DMS53 treated with DMSO at 0.1 percent for 48 hours (cell line): ENCODE measurements around the gene GABPB1.

Experiments used
- DNase-seq: peaks from one replicate; lab custom pipeline; 2025; ENCODE audit not compliant: unreplicated experiment; lab: John Stamatoyannopoulos, UW

GABPB1 gene

DNA sequence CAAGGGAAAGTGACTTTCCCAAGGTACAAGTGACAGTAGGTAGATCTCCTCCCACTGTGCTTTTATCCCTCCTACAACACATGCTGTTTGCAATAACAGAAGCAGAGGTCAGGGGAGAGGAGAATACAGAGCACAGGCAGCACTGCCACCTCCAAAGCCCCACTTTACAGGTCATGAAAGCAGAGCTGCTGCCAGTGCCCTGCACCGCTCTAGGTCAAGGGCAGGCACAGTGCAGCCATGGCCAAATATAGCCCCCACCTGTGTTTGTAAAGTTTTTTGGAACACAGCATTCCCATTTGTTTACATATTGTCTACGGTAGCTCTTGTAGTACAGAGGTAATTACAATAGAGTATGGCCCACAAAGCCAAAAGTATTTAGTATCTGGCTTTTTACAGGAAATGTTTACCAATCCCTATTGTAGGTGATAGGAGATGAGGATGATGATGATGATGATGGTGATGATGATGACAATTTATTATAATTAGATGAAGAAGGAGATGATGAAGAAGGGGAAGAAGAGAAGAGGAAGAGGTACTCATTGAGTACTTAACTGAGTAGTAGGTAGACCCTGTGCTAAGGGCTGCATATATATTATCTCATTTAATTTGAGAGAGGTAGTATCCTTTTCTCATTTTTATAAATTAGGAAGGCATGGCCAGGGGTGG, 109.9 kb downstream of the GABPB1 start:
- no peak for DNase-seq

GRCh38 chr15:50244153-50244552, 110.8 kb downstream of the GABPB1 start:
- DNase-seq = no peak

- DNase-seq = no peak
These were observed 113.1 kb downstream of the GABPB1 start for GRCh38 chr15:50241684-50242450.

- no peak for DNase-seq
These were observed 116.7 kb downstream of the GABPB1 start for GRCh38 chr15:50238255-50238654.

GRCh38 chr15:50236433-50236832, 118.6 kb downstream of the GABPB1 start:
- no peak for DNase-seq

GRCh38 chr15:50235794-50236193, 119.2 kb downstream of the GABPB1 start:
- no peak for DNase-seq

GRCh38 chr15:50234764-50235163, 120.2 kb downstream of the GABPB1 start:
- DNase-seq = no peak

GRCh38 chr15:50233192-50233736, 121.7 kb downstream of the GABPB1 start:
- no peak for DNase-seq

DNA sequence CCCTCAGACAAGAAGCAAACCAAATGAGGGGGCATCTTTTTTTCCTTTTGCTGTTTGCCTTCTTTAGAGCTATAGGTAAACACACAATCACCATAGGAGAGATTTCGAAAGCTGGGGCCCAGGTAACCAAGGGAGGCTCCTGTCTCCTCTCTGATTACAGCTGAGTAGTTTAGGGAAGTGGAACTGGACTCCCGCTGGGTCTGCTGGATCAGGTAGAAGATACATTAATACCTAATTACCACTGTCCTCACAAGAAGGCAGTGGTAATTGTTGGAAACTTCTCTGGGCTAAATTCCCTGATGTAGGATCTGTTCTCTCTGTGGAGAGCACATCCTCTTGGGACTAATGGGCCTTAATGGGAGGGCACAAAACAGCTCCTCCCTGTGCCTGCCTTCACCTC, 122.2 kb downstream of the GABPB1 start:
- no peak for DNase-seq

DNA sequence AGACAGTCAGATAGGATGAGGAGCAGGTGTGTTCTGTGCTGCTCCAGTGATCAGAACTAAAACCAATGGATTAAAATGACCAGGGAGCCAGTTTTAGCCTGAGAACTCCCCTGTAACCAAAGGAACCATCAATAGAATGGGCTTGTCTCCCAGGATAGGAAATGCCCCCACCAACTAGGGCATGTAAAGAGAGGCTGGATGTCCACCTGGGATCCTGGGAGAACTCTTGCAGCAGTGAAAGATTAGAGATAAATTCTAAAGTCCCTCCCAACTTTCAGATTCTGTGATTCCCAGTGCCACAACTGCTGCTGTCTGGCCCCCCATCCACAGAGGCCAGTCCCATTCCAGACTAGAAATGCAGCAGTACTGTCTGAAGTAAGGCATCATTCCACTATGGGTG, 123.2 kb downstream of the GABPB1 start:
- no peak for DNase-seq

- no peak for DNase-seq
These were observed 125.7 kb downstream of the GABPB1 start for GRCh38 chr15:50229336-50229735.

GRCh38 chr15:50228866-50229265, 126.1 kb downstream of the GABPB1 start:
- DNase-seq = no peak

GRCh38 chr15:50227076-50227475, 127.9 kb downstream of the GABPB1 start:
- no peak for DNase-seq

GRCh38 chr15:50225938-50226337, 129.1 kb downstream of the GABPB1 start:
- DNase-seq = no peak
